ENCODE data around the gene CYP2D6.
"Not testable (repeated sequence)": the region's sequence is repeated elsewhere in the genome, so short reads cannot be mapped to it uniquely, and the experiment has no call there.

The CYP2D6 gene

DNA sequence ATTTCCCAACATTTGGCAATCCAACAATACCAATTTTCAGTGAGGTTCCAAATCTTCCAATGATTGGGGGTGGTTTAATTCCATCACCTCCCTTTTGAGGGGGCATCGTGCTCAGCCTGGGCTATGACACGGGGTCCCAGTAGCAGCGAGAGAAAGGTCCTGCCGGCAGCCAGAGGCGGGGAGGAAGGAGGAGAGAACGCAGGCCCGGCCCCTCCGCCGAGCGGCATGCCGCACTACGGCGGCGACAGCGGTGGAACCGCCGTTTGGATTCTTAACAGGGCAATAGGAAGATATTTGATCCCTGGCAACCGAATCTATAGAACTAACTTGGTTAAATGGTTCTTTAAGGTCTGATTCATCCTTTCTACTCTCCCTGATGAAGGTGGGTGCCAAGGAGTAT lies 21.8 kb downstream of the CYP2D6 start:
- no peak overlapping the region for H3K9ac ChIP-seq (ENCODE audit: low read length)
- H3K27me3 ChIP-seq (ENCODE audit: control insufficient read depth, insufficient read depth, low read length), result no peaks in the 10 kb centered on the region
- no peak overlapping the region for H3K4me3 ChIP-seq (ENCODE audit: low read depth, low read length)
- peaks cover 6% of the 10 kb centered on the region; the same call in 1 of the 2 replicates for H3K4me1 ChIP-seq (ENCODE audit: control insufficient read depth, insufficient read depth, low read length)
- H3K36me3 ChIP-seq (ENCODE audit: control insufficient read depth, insufficient read depth, low read length), result no peaks in the 10 kb centered on the region
- H3K27ac ChIP-seq (ENCODE audit: low read depth, low read length), result no peak overlapping the region
- H3K9me3 ChIP-seq (ENCODE audit: control insufficient read depth, insufficient read depth, low read depth, low read length), result peaks cover 22% of the 10 kb centered on the region; the same call in 1 of the 2 replicates

DNA sequence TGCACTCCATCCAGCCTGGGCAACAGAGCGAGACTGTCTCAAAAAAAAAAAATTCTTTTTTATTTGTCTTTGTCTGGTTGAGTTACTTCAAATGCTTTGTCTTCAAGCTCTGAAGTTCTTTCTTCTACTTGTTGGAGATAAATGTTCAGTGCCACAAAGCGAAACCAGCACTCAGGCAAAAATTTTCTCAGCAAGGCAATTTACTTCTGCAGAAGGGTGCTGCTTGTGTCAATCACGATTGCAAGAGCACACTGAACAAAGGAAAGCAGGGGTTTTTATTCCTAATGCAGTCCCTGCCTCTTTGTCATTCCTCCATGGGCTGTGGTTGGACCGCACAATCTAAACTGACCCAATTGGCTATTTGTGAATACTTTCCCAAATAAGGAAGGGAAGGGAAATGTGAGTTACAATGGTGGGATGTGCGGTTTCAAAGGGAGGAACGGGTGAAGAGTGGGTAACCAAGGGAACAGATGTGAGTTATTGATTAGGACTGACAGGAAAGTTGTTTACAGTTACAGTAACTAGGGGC lies 26.2 kb downstream of the CYP2D6 start:
- H3K4me1 ChIP-seq (ENCODE audit: control insufficient read depth, insufficient read depth, low read length); H3K9ac ChIP-seq (ENCODE audit: low read length); H3K27ac ChIP-seq (ENCODE audit: low read depth, low read length); H3K27me3 ChIP-seq (ENCODE audit: control insufficient read depth, insufficient read depth, low read length); H3K4me3 ChIP-seq (ENCODE audit: low read depth, low read length); H3K36me3 ChIP-seq (ENCODE audit: control insufficient read depth, insufficient read depth, low read length): not testable (repeated sequence)
- peaks cover 33% of the 10 kb centered on the region for H3K9me3 ChIP-seq (ENCODE audit: control insufficient read depth, insufficient read depth, low read depth, low read length)

DNA sequence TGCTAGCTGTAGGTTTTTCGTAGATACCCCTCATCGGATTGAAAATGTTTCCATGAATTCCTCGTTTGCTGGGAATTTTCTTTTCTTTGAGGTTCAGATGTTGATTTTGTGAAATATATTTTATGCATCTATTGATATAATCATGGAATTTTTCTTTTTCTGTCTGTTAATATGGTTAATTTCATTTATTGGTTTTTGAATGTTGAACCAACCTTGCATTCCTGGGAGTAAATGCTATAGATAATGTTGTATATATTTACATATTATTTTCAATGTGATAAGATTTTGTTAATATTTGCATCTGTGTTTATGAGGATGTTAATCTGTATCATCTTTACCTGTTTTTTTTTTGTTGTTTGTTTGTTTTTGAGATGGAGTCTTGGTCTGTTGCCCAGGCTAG lies 29.4 kb downstream of the CYP2D6 start:
- Histone ChIP-seq H3K36me3 (ENCODE audit: control insufficient read depth, insufficient read depth, low read length) (no peaks in the 10 kb centered on the region), H3K27ac (ENCODE audit: low read depth, low read length) (no peak overlapping the region), H3K9ac (ENCODE audit: low read length) (no peak overlapping the region), H3K4me3 (ENCODE audit: low read depth, low read length) (no peak overlapping the region), H3K9me3 (ENCODE audit: control insufficient read depth, insufficient read depth, low read depth, low read length) (peaks cover 41% of the 10 kb centered on the region), H3K27me3 (ENCODE audit: control insufficient read depth, insufficient read depth, low read length) (no peaks in the 10 kb centered on the region), H3K4me1 (ENCODE audit: control insufficient read depth, insufficient read depth, low read length) (no peaks in the 10 kb centered on the region)

DNA sequence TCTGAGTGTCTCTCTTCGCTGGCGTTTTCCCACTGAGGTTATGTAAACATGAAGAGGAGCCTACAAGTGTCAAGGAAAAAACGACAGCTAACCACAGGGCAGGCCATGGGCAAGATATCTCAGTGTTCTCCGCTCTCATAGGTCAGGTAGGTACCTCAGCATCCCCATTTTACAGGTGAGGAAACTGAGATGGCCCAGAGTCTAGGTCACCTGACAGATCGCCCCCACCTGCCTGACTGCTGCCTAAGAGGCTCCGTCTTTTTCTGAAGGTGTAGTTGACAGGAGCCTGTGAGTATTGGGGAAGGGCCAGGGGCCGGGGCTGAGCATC lies 39.2 kb downstream of the CYP2D6 start:
- Histone ChIP-seq H3K4me3 (ENCODE audit: low read depth, low read length) (peak overlapping the region; percentile 65), H3K36me3 (ENCODE audit: control insufficient read depth, insufficient read depth, low read length) (peaks cover 18% of the 10 kb centered on the region), H3K4me1 (ENCODE audit: control insufficient read depth, insufficient read depth, low read length) (0 out of 2 replicates have a peak, but pooled peaks cover 3% of the 10 kb centered on the region), H3K27me3 (ENCODE audit: control insufficient read depth, insufficient read depth, low read length) (no peaks in the 10 kb centered on the region), H3K27ac (ENCODE audit: low read depth, low read length) (peak overlapping the region; percentile 44; the same call in 1 of the 2 replicates), H3K9ac (ENCODE audit: low read length) (peak overlapping the region; percentile 69), H3K9me3 (ENCODE audit: control insufficient read depth, insufficient read depth, low read depth, low read length) (peaks cover 9% of the 10 kb centered on the region)

DNA sequence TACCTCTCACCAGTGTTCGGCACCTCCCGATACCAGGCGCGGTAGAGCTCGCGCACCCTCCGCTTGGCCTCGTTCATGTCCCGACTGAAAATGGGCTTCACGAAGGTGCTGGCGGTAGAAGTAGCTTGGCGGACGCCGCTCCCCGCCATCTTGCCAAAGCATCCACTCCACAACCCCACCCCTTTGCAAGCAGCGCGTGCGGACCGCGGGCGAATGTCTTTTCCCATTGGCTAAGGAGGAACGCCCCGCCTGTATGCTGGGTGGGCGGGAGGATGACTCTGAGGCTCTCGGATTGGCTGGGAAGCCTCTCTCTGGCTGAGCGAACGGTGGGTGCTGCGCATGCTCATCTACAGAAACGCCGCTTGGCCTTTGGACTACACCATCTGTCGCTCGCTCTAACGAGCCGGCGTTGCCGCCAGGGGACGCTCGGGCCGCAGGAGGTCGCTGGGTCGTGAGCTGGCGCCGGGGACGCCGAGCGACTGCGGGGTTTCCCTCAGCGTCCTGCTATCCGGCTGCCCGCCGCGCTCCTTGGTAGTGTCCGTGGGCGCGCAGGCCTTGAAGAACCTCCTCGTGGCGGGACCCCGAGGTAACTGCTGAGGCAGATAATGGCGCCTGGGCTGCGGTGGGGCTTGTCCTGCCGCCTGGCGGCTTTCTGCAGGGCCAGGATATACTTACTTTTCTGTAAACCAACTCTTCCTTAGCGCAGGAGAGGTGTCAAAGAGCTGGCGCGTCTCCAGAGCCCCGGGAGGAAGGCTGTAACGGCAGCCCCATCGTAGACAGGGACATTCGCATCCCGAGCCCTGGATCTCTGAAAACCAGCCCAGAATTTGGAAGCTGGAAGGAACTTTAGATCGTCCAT lies 39.8 kb downstream of the CYP2D6 start, which contains the start of gene NDUFA6:
Gene NDUFA6, minus strand, starts transcription at position 177 of the 859 bp plus-strand sequence. Its CDS starts 28 bp downstream, at position 149.
- Histone ChIP-seq H3K9me3 (ENCODE audit: control insufficient read depth, insufficient read depth, low read depth, low read length) (peaks cover 6% of the 10 kb centered on the region; the same call in 1 of the 2 replicates), H3K4me3 (ENCODE audit: low read depth, low read length) (peak within 1 kb of the TSS; percentile 92), H3K36me3 (ENCODE audit: control insufficient read depth, insufficient read depth, low read length) (peaks cover 23% of the 10 kb centered on the region), H3K27ac (ENCODE audit: low read depth, low read length) (peak within 1 kb of the TSS; percentile 88), H3K9ac (ENCODE audit: low read length) (peak within 1 kb of the TSS; percentile 93), H3K4me1 (ENCODE audit: control insufficient read depth, insufficient read depth, low read length) (0 out of 2 replicates have a peak, but pooled peaks cover 3% of the 10 kb centered on the region), H3K27me3 (ENCODE audit: control insufficient read depth, insufficient read depth, low read length) (no peaks in the 10 kb centered on the region)

DNA sequence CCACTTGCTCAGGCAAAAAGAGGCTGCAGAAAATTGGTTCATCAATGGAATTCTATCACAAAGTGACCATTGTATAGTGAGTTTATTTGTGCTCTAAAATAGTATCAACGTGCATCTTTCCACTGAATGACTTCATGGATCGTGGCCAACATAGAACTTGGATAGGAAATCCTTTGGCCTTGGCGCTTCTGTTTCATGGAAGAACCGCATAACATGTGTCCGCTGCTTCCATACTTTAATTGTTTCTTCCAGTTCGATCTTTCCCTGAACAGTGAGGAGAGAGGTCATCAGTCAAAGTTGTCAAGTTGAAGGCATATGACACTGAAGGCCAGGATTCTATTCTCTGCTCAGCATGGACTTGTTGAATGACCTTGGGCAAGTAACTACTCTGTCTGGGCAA lies 44.6 kb downstream of the CYP2D6 start:
- no peaks in the 10 kb centered on the region for H3K4me1 ChIP-seq (ENCODE audit: control insufficient read depth, insufficient read depth, low read length)
- no peak overlapping the region for H3K27ac ChIP-seq (ENCODE audit: low read depth, low read length)
- H3K36me3 ChIP-seq (ENCODE audit: control insufficient read depth, insufficient read depth, low read length), result peaks cover 46% of the 10 kb centered on the region

DNA sequence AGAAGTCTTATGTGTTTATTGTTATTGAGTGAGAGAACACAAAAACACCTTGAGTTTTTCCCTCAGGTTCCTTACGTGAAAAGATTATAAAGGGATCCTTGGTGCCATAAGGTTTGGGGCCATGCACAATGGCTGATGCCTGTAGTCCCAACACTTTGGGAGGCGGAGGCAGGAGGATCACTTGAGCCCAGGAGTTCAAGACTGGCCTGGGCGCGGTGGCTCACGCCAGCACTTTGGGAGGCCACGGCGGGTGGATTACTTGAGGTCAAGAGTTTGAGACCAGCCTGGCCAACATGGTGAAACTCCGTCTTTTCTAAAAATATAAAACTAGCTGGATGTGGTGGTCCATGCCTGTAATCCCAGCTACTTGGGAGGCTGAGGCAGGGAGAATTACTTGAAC lies 45.7 kb downstream of the CYP2D6 start:
- no peaks in the 10 kb centered on the region for H3K27me3 ChIP-seq (ENCODE audit: control insufficient read depth, insufficient read depth, low read length)
- peaks cover 46% of the 10 kb centered on the region for H3K36me3 ChIP-seq (ENCODE audit: control insufficient read depth, insufficient read depth, low read length)
- no peak overlapping the region for H3K4me3 ChIP-seq (ENCODE audit: low read depth, low read length)
- H3K9ac ChIP-seq (ENCODE audit: low read length), result no peak overlapping the region
- H3K9me3 ChIP-seq (ENCODE audit: control insufficient read depth, insufficient read depth, low read depth, low read length), result peaks cover 6% of the 10 kb centered on the region; the same call in 1 of the 2 replicates
- no peaks in the 10 kb centered on the region for H3K4me1 ChIP-seq (ENCODE audit: control insufficient read depth, insufficient read depth, low read length)
- no peak overlapping the region for H3K27ac ChIP-seq (ENCODE audit: low read depth, low read length)

More for the DNA sequence above, 44.6 kb downstream of the CYP2D6 start:
- H3K27me3 ChIP-seq (ENCODE audit: control insufficient read depth, insufficient read depth, low read length), result no peaks in the 10 kb centered on the region
- H3K4me3 ChIP-seq (ENCODE audit: low read depth, low read length), result no peak overlapping the region
- H3K9me3 ChIP-seq (ENCODE audit: control insufficient read depth, insufficient read depth, low read depth, low read length), result peaks cover 6% of the 10 kb centered on the region; the same call in 1 of the 2 replicates
- H3K9ac ChIP-seq (ENCODE audit: low read length), result no peak overlapping the region

DNA sequence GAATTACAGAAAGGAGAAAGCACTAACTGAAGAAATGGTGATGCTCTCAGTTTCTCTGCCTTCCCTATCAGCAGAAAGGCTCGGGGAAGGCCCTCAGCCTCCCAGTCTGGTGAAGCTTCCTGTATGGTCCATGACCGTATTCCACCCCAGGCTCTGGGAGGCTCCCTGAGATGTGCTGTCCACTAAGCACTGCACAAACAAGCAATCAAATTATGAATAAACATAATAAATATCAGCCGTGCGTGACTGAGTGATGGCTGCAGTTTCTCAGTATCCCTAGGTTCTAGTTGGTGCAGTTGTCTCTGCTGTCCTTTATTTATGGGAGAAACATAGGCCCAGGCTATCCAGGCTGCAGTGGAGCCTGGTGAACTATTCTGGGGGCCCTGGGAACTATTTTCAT lies 47.5 kb downstream of the CYP2D6 start:
- no peaks in the 10 kb centered on the region for H3K27me3 ChIP-seq (ENCODE audit: control insufficient read depth, insufficient read depth, low read length)
- peaks cover 7% of the 10 kb centered on the region for H3K4me1 ChIP-seq (ENCODE audit: control insufficient read depth, insufficient read depth, low read length)
- no peak overlapping the region for H3K9ac ChIP-seq (ENCODE audit: low read length)
- no peak overlapping the region for H3K4me3 ChIP-seq (ENCODE audit: low read depth, low read length)
- no peak overlapping the region for H3K27ac ChIP-seq (ENCODE audit: low read depth, low read length)
- no peaks in the 10 kb centered on the region for H3K9me3 ChIP-seq (ENCODE audit: control insufficient read depth, insufficient read depth, low read depth, low read length)
- peaks cover 37% of the 10 kb centered on the region for H3K36me3 ChIP-seq (ENCODE audit: control insufficient read depth, insufficient read depth, low read length)

DNA sequence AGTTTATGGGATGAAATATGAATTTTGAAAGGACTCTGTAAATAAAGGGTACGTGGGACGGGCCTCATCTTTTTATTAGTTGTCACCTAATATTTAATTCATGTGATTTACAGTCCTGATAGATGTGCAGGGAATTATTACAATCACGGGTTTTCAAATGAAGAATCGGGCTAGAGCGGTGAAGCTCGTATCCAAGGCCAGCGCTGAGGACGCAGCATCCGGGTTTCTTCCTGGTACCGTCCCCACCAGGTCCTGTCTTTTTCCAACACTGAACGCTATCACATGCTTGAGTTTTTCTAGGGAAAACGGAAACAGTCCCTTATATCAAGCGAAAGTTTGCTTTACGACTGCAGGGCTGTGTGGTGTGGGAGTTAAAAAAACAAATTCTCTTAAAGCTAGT lies 50.3 kb downstream of the CYP2D6 start:
- H3K4me1 ChIP-seq (ENCODE audit: control insufficient read depth, insufficient read depth, low read length), result peaks cover 7% of the 10 kb centered on the region
- H3K4me3 ChIP-seq (ENCODE audit: low read depth, low read length), result peak overlapping the region; percentile 72
- H3K36me3 ChIP-seq (ENCODE audit: control insufficient read depth, insufficient read depth, low read length), result peaks cover 17% of the 10 kb centered on the region
- no peaks in the 10 kb centered on the region for H3K27me3 ChIP-seq (ENCODE audit: control insufficient read depth, insufficient read depth, low read length)
- no peak overlapping the region for H3K27ac ChIP-seq (ENCODE audit: low read depth, low read length)
- peak overlapping the region; percentile 90 for H3K9ac ChIP-seq (ENCODE audit: low read length)
- H3K9me3 ChIP-seq (ENCODE audit: control insufficient read depth, insufficient read depth, low read depth, low read length), result no peaks in the 10 kb centered on the region

DNA sequence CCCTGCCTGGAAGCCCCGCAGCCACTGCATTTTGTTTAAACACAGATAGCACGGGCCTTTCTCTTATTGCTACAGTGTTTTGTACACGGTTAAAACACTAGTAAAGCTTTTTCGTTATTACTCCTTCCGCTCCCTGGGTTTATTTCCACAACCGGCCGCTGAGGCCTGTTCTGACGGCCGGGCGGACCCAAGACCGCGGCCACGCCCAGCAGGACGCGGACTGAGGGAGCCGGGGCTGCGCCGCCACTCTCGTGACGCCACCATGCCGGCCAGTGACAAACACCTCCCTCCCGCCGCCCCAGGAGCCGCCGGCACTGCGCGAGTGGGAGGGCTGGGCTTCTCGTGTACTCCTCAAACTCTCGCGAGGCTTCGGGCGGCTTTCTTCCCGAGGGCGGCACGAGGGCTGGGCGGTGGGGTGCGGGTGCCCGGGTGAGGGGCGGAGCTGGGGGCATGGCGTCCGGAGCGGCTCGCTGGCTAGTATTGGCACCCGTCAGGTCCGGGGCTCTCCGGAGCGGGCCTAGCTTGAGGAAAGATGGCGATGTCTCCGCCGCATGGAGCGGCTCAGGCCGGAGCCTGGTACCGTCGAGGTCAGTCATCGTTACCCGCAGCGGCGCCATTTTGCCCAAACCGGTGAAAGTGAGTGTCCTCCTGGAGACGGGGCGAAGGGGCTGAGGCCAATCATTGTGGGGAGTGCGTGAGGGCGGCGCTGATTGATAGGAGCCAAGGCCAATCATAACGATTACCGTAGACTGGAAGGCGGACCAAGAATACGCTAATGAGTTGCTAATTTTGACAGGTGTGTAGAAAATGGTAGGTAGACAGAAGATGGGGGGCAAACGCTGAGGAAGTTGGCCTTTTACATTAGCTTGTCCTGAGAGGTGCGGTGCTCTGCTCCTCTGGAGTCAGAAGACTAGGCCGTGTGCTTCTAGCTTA lies 51.0 kb downstream of the CYP2D6 start, which contains the start of gene SMDT1:
Gene SMDT1, plus strand, starts transcription at position 382 of the 933 bp plus-strand sequence. Its CDS starts 69 bp downstream, at position 451.
- peaks cover 13% of the 10 kb centered on the region for H3K4me1 ChIP-seq (ENCODE audit: control insufficient read depth, insufficient read depth, low read length)
- peak within 1 kb of the TSS; percentile 72 for H3K4me3 ChIP-seq (ENCODE audit: low read depth, low read length)
- H3K9ac ChIP-seq (ENCODE audit: low read length), result peak within 1 kb of the TSS; percentile 90
- H3K27me3 ChIP-seq (ENCODE audit: control insufficient read depth, insufficient read depth, low read length), result no peaks in the 10 kb centered on the region
- H3K9me3 ChIP-seq (ENCODE audit: control insufficient read depth, insufficient read depth, low read depth, low read length), result no peaks in the 10 kb centered on the region
- H3K27ac ChIP-seq (ENCODE audit: low read depth, low read length), result peak within 1 kb of the TSS; percentile 62; the same call in 1 of the 2 replicates
- peaks cover 12% of the 10 kb centered on the region for H3K36me3 ChIP-seq (ENCODE audit: control insufficient read depth, insufficient read depth, low read length)
